NCI-H2196 (cell line): Measurements from ENCODE around the gene DNAJC17.

Experiments used
- DNase-seq: peaks from one replicate; lab custom pipeline; 2025; ENCODE audit not compliant: unreplicated experiment; lab: John Stamatoyannopoulos, UW

DNAJC17 gene

DNA sequence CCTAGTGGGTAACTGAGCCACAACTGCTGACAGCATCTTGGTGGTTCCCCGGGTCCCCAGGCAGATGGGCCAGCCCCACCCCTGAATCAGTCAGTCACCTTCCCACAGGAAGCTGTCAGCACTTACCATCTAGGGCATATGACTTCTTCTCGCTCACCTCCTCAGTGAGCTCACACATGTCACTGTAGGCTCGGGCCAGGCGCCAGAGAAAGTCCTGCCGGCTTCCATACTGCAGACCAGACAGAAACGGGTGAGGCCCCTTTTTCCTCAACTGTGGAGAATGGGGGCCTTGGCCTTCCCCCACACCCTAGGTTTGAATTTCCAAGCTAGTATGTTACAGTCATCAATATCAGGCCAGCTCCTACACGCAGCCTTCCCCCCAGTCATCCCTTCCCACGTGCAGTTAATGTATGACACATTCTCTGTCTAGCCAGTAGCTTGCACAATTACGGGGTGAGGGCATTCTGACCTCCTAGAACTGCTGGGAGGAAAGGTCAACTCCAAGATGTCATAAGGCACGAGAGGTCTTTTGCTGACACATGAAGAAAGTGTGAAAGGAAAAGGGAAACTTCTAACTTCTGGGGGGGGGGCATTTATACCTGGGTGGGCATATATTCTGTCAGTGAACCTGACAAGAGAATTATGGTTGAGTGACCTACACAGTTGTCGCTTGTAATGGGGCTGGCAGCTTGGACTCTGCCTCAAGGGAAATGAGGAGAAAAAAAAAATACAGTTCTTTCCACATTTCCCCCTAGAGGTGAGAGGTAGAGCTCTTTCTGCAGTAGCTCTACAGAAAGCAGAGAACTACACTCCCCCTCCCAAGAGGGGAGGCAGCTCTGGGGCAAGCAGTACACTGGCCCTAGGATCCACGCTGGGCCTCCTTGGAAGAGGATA is 63.1 kb downstream of the DNAJC17 start:
- no peak for DNase-seq

GRCh38 chr15:40743485-40743901 is 63.8 kb downstream of the DNAJC17 start:
- DNase-seq, result no peak

GRCh38 chr15:40739854-40740253 is 67.4 kb downstream of the DNAJC17 start:
- DNase-seq, result no peak

GRCh38 chr15:40739047-40739446 is 68.2 kb downstream of the DNAJC17 start:
- no peak for DNase-seq

- DNase-seq, result no peak
These were observed 70.2 kb downstream of the DNAJC17 start for GRCh38 chr15:40737048-40737447.

DNA sequence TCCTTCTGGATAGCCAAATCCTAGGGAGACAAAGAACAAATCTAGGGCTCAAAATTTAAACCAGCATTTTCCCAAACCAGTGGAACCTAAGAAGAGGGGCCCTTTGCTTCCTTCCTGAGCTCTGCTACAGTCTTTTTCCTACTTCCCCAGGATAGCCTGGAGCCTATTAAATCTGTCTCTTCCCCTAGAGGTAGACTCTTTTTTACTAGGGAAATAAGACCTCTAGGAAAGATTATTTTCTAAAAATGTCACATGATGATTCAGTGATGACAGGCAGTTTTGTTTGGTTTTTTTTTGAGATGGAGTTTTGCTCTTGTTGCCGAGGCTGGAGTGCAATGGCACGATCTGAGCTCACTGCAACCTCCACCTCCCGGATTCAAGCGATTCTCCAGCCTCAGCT is 70.7 kb downstream of the DNAJC17 start:
- DNase-seq, result no peak

GRCh38 chr15:40731034-40731433 is 76.2 kb downstream of the DNAJC17 start:
- DNase-seq, result no peak

- DNase-seq, result no peak
These were observed 83.4 kb downstream of the DNAJC17 start for GRCh38 chr15:40723919-40724318.

DNA sequence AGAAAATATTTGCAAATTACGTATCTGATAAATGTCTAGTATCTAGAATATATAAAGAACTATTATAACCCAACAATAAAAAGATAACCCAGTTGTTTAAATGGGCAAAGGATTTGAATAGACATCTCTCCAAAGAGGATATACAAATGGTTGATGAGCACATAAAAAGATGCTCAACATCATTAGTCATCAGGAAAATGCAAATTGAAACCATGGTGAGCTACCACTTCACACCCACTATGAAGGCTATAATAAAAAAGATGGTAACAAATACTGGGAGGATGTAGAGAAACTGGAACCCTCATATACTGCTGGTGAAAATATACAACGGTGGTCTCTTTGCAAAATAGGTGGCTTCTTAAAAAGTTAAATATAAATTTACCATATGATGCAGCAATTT is 84.3 kb downstream of the DNAJC17 start:
- no peak for DNase-seq

- DNase-seq, result no peak
These were observed 84.9 kb downstream of the DNAJC17 start for GRCh38 chr15:40722354-40722753.

- no peak for DNase-seq
These were observed 85.6 kb downstream of the DNAJC17 start for GRCh38 chr15:40721701-40722100.

DNA sequence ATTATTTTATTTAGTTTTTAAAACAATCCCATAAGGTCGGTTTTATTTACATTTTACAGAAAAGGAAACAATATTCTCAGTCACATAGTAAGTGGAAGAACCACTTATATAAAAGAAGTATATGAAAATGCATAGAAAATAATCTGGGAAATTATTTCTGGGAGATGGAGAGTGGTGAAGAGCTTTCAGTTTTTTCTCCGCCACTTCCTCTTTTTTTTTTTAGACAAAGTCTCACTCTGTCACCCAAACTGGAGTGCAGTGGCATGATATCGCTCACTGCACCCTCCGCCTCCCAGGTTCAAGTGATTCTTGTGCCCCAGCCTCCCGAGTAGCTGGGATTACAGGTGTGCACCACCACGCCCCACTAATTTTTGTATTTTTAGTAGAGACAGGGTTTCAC is 91.1 kb downstream of the DNAJC17 start:
- no peak for DNase-seq
